ENCODE results near the gene CCNB1IP1.

DNA sequence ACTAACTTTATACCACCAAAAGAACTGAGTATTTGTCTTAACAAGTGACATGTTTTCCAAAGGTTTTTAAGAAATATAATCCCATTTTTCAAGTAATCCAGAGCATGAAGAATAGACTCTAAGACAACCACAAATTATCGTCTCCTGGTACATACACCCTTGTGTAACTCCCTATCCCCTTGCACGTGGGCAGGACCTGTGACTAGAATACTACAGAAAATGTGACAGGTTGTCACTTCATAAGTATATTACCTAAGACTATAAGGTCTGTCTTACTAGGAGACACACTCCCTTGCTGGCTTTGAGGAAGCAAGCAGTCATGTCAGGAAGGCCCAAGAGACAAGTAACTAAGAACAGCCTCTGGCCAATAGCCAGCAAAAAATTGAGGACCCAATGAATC is 19.1 kb downstream of the CCNB1IP1 start:
- TF ChIP-seq POLR2A (IDR thresholded peaks at IDR 0.05): no peak
- TF ChIP-seq, protein P1, sequence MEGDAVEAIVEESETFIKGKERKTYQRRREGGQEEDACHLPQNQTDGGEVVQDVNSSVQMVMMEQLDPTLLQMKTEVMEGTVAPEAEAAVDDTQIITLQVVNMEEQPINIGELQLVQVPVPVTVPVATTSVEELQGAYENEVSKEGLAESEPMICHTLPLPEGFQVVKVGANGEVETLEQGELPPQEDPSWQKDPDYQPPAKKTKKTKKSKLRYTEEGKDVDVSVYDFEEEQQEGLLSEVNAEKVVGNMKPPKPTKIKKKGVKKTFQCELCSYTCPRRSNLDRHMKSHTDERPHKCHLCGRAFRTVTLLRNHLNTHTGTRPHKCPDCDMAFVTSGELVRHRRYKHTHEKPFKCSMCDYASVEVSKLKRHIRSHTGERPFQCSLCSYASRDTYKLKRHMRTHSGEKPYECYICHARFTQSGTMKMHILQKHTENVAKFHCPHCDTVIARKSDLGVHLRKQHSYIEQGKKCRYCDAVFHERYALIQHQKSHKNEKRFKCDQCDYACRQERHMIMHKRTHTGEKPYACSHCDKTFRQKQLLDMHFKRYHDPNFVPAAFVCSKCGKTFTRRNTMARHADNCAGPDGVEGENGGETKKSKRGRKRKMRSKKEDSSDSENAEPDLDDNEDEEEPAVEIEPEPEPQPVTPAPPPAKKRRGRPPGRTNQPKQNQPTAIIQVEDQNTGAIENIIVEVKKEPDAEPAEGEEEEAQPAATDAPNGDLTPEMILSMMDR (IDR thresholded peaks at IDR 0.05): no peak

Measured in testis (tissue), 2 donors.